ENCODE data around the gene TMEM92.
A peak's percentile ranks its signal among the peaks of the same experiment; 100 is the strongest.
"Not testable (repeated sequence)": the region's sequence is repeated elsewhere in the genome, so short reads cannot be mapped to it uniquely, and the experiment has no call there.

Gene TMEM92

DNA sequence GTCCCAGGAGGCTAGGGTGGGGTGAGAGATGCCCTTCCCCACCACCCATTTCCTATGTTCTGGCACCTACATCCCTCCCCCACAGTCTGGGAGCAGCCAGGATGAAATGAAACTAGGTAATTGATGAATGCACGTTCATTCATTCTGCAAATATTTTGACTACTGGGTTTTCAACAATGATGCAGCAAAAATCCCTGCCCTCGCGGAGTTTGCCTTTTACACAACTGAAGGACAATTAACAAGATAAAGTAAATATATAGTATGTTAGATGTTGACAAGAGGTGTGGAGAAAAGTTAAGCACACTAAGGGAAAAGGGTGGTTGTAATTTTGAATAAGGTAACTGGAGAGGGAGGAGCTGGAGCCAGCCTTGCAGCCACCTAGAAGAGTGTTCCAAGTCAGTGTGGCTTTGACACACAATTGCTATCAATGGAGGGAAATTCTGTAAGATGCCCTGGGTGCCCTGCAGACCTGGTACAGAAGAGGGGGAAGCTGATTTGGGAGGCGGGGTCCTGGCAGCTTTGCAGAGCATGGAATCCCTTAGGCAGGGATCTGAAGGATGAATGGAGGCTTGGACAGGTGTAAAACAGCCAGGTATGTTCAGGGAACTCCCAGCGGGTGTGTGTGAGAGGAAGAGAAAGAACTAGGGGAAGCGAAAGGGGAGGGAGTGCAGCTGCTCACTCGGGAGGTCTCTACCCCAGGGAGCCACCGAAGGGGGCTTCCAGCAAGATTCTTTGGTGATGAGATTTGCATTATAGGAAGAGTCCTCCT lies 2.5 kb downstream of the TMEM92 start:
- DNase-seq, result no peak

DNA sequence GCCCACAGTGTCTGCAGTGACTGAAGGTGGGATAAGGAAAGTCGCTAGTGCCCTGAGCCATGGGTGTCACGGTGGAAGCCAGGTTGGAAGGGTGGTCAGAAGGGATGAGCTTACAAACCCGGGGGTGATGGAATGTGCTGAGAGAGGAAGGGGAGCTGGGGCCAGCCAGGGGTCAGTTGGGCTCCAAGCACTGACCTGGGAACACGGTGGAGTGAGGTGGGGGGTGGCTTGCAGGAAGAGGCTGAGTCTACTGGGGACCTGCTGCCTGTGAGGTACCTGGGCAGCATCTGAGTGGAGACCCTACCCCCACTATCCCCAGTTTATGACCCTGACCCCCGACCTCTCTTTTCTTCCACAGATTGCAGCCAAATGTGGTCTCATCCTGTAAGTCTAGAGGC lies 3.1 kb downstream of the TMEM92 start:
- DNase-seq, result no peak

DNA sequence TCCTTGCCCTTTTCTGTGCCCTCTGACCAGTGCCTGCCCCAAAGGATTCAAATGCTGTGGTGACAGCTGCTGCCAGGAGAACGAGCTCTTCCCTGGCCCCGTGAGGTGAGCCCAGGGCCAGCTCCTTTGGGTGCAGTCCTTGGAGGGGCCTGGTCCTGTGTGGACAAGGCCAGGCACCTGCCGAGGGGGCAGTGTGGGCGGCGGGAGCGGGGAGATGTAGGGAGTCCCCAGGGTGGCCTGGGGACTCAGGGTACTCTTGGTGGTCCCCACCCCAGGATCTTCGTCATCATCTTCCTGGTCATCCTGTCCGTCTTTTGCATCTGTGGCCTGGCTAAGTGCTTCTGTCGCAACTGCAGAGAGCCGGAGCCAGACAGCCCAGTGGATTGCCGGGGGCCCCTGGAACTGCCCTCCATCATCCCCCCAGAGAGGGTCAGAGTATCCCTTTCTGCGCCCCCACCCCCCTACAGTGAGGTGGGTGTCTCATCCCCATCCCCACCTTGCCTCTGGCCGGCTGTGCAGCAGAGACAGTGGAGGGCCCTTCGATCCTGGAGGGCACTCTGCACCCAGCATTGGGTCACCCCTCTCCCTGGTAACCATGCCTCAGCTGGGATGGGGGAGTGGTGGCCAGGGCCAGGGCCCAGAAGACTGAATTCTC lies 4.4 kb downstream of the TMEM92 start:
- no peak for DNase-seq

DNA sequence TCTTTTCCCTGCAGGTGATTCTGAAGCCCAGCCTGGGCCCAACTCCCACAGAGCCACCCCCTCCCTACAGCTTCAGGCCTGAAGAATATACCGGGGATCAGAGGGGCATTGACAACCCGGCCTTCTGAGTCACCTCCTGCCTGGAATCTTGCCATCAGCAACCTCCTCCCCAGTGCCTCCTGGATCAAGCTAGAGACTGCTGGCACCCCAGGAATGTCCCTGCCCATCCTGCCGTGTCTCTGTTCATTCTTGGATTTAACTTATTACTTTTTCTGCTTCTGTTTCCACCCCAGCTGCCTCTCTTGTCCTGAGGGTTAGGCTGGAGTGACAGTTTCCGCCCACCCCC lies 4.9 kb downstream of the TMEM92 start:
- no peak for DNase-seq

DNA sequence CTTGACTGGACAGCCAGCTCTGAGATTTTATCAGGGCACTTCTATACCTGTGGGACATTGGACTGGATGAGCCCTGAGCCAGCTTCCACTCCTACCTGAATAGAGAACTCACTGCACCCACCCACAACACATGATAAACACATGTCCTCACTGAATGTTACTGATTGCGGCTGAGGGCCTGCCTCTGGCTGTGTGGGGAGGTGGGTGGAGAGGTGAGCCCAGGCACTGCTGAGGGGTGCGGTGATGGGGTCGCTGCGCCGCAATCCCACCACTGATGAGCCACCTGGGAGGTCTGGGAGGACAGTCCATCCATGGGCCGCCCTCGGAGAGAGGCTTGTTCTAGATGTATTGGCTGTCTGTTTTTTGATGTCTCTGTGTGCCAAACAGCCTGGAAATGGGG lies 5.4 kb downstream of the TMEM92 start:
- DNase-seq, result no peak

DNA sequence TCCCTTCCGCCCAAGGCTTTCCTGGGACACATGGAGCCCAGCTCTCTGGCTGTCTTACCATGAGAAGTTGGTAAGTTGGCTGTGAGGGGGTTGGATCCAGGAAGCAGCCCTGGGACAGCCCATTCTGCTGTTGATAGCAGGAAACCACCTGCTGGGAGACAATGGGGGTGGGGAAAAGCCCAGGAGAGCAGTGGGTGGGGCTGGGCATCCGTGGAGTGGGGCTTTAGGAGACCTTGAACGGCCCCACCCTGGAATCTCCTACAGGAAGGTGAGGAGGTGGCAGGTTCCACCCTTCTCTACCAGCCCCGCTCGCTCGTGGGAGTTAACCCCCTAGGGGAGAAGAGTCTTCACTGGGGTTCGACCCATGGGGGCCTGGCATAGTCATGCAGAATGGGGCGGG lies 5.8 kb downstream of the TMEM92 start:
- no peak for DNase-seq

DNA sequence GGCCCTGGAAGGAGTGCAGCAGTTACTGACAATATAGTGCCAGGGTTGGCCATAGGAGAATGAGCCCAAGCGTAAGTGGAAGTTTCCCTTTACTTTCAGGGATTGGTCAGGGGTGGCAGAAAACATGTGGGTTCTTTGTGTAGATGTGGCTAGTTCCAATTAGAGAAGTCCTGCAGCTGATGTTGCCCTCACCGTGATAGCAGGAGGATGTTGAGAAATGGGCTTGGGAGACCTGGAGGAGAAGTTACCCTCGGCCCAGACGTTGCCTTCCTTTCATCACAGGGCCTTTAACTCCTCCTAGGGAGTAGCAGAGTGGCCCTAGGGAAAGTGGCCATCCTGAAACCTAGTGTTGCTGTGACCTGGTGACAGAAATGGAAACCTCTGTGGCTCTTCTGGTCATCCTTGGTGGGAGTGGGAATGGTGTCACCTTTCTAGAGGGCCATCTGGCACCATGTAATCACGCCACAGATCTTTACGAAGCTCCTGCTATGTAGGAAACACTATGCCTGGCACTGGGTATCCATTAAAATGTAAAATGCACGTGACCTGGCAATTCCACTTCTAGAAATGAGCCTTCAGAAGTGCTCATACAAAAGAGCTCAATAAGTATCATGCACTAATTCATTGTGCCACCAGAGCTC lies 6.7 kb downstream of the TMEM92 start:
- no peak for DNase-seq

DNA sequence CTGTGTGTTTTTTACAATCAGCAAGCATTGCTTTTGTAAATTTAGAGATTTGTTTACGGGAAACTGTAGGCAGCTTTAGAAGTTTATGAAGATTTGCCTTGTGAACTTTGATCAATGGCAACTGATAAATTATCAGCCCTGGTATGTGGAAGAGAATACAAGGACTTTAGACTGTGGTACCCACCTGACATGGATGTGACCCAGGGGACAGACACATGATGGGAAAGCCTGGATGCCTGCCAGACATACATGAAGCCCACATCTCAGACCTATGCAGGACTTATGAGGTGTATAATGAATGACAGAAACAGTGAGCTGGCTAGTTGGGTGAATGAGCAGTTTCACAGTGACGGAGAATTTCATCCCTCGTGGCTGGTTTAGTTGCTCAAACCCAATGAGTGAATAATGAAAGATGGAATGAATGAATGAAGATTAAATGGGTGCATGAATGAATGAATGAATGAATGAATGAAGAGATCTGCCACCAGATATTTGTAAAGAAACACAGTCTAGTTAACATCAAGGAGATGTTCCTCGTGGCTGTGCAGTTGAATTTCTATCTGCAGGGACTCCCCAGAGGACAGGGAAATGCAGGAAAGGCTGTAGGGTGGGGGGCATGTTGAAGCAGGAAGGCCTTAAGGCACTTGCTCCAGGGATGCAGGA lies 7.6 kb downstream of the TMEM92 start:
- DNase-seq, result no peak

DNA sequence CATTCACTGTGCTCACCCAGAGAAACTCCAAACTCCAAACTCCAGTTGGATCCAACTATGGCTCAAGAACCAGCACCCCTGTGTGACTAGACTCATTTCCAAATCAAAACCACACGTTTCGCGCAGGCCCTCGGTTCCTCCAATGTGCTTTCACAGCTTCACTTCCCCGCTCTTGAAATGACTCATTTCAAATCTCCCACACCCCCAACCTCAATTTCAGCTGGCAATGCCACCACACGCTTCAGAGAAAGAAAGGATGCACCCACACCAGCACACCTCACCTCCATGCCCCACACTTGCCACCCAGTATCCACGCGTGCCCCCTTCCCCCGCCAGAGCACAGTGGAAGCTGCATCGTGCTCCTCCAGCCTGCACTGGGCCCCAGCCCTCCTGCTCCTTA lies 9.0 kb downstream of the TMEM92 start:
- no peak for DNase-seq

DNA sequence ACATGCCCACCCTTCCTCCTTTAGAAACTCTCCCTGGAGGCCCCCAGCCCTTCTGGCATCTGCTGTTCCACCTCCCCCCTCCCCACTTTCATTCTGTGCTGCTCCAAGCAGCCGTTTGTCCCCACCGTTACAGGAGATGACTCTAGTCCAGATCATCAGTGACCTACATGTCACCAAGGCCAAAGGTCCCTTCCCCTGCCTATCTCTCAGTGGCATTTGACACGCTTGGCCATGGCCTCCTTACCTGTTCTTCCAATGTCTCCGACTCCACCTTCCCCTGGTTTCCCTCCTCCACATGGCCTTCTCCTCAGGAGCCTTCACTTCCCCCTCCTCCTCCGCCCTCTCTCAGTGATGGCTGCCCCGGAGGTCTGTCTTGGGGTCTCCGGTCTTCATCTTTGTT lies 9.4 kb downstream of the TMEM92 start:
- DNase-seq, result no peak

DNA sequence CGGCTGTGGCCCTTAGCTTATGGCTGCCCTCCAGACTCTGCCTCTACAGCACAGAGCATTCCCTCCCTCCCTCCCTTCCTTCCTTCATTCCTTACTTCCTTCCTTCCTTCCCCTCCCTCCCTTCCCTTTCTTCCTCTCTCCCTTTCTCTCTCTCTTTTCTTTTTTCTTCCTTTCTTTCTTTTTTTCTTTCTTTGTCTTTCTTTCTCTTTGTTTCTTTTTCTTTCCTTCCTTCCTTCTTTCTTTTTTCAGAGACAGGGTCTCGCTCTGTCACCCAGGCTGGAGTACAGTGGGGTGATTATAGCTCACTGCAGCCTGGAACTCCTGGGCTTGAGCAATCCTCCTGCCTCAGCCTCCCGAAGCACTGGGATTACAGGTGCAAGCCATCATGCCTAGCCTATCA lies 11.7 kb downstream of the TMEM92 start:
- DNase-seq, result no peak

DNA sequence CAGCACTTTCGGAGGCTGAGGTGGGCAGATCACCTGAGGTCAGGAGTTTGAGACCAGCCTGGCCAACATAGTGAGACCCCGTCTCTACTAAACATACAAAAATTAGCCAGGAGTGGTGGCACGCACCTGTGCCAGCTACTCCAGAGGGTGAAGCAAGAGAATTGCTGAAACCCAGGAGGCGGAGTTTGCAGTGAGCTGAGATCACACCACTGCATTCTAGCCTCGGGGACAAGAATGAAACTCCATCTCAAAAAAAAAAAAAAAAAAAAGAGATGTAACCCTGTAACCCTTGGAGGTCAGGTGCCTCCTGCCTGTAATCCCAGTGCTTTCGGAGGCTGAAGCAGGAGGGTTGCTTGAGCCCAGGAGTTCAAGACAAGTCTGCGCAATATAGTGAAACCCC lies 13.0 kb downstream of the TMEM92 start:
- DNase-seq, result not testable (repeated sequence)

DNA sequence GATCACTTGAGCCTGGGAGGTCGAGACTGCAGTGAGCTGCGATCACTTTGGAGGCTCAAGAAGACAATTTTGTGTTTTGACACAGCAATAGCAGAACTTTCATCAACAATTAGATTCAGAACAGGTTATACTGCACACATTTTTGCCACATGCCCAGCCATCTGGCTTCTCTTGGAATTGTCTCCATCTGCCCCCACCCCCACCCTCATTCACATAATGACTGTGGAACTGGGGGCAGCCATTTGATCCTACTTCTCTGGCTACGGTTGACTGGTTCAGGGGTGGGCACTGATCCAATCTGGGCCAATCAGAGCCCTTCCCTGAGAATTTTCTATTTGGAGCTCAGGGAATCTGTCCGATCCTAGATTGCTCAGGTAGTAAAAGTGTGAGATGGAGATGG lies 14.0 kb downstream of the TMEM92 start:
- no peak for DNase-seq

DNA sequence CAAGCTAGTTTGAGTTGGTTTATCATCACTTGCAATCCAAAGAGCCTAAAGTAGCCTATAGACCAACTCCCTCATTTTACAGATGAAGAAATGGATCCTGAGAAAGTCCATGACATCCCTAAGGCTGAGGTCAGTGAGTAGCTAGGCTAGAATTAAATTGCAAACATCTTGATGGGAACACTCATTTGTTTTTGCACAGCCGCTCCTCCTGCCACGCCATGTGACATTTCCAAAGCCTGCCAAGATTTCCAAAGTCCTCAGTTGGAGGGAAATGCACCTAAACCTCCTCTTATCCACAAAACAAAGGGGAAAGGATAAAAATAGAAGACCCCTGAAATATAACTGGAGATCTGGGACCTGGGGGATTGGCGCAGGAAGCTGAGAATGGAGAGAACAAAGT lies 15.0 kb downstream of the TMEM92 start:
- DNase-seq, result no peak

DNA sequence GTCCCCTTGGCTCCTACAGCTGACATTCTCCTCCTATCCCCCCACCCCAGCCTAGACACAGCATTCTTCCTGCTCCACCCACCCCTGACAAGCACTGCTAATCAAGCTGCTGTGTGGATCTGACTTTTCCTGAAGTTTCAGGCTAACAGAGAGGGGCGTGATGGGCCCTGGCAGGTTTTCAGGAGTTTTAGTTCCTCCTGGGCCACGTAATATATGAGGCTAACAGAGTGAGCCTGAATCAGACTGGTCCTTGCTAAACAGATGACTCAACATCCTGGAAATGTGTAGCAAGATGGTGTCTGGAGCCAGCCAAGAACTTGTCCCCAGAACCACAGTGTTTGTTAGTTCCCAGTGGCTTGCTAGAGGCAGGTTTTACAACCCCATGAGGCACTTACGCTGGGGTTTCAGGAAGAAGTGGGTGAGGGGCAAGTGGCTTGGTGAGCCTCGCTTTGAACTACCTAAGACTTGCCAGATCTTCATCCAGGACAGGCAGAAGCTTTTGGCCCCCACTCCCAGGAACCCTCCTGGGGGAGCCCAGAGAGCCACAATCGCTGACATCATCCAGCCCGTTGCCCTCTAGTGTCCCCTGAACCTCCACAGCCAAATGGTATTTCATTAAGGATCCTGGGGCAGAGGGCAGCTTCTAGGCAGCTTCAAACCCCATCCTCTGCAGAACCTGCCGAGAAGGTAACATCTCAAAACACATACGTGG lies 15.9 kb downstream of the TMEM92 start:
- peak; percentile 46 for DNase-seq

DNA sequence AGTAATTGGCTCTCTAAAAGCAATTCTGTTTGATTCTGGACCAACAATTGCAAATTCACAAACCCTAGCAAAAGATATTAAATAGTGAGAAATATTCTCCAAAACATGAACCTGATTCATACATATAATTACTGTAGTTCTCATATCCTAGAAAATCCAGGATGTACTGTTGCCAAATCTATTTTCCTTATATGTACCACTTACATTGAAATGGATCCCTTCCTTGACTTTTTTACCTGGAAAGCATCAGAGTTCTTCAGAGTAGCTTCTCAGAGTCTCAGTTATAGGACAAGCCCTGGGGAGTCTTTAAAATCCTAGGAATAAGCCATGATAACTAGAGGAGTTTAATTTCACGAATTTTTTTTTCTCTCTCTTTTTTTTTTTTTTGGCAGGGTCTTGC lies 16.7 kb downstream of the TMEM92 start:
- DNase-seq, result no peak

DNA sequence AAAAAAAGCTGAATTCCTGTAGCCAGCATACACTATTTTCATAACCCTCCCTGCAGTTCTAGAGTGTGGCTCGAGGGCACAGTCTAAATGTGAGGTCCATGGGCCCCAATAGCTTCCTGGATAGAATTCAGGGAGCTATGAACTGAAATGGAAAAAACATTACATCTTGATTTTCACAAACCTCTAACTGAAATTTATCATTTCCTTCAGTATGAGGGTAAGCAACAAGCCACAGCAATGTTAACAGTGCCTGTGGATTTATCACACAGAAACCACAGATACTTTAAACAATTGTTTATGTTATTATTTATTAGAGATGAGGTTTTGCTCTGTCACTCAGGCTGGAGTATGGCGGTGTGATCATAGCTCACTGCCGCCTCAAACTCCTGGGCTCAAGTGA lies 18.2 kb downstream of the TMEM92 start:
- no peak for DNase-seq

DNA sequence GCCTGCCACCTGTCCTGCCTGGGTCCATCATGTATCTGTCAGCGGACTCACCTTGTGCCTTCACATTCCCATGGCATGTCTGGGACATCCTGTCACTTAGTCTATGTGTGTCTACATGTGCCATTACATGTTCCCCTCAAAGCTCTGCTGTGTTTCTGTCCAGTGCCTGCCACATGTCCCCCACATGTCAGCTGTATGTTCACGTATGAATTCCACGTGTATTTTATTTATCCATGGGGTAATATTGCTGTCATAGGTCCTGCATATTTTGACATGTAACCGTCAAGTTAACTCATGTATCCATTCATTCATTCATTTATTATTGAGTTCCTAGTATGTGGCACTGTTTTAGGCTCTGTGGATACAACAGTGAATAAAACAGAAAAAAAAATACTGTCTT lies 20.8 kb downstream of the TMEM92 start:
- no peak for DNase-seq

DNA sequence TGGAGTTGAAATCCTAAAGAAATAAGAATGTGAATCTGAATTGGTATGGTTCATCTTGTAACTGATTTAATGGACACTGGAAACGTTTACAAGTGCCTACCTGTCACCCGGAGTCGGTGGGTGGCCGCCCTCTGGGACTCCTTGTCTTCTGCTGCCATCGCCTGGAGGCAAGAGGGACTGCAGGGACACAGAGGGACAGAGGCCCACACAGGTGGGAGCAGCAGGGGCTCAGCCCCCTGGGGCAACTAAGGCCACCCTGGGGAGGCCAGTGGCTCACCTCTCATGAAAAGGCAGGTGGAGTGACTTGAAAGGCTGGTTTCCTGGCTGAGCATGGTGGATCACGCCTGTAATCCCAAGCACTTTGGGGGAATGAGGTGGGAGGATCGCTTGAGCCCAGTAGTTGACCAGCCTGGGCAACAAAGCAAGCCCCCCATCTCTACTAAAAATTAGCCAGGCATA lies 23.2 kb downstream of the TMEM92 start:
- DNase-seq, result peak; percentile 70

DNA sequence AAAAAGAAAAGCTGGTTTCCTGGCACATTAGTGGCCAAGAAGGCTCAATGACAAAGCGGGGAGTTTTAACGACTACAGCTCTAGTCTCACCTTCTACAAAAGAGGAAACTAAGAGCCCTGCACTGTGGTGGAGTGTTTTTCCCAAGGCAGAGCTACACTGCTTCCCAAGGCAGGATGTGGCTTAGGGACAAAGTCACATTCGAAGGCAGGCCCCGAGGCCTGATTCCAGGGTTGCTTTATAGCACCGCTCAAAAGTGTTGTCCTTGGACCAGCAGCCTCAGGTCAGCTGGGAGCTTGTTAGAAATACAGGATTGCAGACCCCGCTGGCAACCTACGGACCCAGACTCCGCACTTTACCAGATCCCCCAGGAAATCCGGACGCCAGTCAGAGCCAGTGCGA lies 23.8 kb downstream of the TMEM92 start:
- DNase-seq, result no peak

DNA sequence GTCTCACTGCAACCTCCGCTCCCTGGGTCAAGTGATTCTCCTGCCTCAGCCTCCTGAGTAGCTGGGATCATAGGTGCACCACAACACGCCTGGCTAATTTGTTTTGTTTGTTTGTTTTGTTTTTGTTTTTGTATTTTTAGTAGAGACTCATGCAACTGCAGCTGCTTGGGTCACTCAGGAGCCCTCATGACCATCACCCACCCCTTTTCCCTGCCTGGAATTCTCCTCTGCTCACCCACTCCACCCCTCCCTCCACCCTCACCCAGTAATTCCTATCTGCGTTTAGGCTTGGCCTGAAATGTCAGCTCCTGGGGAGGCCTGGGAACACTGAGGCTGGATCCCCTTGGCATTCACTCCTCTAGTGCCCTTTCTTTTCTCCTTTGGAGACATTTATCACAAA lies 25.5 kb downstream of the TMEM92 start:
- no peak for DNase-seq

DNA sequence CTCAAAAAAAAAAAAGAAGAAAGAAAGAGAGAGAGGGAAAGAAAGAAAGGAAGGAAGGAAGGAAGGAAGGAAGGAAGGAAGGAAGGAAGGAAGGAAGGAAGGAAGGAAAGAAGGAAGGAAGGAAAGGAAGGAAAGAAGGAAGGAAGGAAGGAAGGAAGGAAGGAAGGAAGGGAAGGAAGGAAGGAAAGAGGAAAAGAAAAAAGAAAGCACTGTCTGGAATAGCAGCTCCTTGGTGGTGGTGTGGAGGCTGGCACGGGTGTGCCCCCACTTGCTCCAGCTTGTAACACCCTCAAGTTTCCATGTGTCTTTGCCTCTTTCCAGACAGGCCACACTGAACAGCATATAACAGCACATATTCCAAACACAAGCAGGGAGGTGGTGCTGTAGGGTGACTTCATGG lies 26.6 kb downstream of the TMEM92 start:
- DNase-seq, result not testable (repeated sequence)

DNA sequence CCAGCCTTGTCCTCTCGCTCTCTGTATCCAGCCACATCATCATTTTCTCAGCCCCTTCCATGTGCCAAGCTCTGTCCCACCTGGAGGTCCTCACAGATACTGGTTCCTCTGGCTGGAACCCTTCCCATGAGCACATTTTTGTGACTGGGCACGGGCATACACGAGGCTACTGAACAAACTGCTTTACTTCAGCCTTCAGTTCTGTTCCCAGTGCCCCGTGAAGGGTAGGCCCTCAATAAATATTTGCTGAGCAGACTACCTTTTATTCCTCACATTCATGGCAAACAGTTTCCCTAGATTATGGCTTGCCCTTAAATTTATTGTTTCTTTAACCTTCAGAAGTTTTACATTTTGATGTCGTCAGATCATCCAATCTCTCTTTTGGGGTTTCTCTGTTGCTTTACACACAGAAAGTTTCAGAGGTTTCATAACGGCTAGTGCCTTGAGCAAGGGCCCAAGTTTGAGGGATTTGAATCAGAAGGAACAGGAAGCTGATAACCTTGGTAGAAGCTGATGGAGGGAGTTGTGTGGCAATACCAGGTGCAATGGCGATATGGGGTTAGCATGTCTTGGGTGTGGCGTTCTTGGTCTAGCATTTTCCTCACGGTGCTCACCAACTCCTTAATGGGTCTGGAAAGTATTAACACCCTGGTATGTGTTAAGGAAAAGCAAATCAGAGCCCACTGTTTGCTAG lies 27.8 kb downstream of the TMEM92 start:
- no peak for DNase-seq
